C4-2B (cell line): Measurements from ENCODE around the gene GALNT9.

Experiments
- ZFX ChIP-seq: fragments of 450-650 bp; IDR thresholded peaks from 2 replicates; pipeline ENCODE4 v1.6.1; 2017
- TF ChIP-seq, protein P1 (sequence below): fragments of 450-650 bp; conservative IDR thresholded peaks from 2 replicates; pipeline ENCODE4 v1.5.1; 2017; ENCODE audit warnings: mild to moderate bottlenecking

DNA sequence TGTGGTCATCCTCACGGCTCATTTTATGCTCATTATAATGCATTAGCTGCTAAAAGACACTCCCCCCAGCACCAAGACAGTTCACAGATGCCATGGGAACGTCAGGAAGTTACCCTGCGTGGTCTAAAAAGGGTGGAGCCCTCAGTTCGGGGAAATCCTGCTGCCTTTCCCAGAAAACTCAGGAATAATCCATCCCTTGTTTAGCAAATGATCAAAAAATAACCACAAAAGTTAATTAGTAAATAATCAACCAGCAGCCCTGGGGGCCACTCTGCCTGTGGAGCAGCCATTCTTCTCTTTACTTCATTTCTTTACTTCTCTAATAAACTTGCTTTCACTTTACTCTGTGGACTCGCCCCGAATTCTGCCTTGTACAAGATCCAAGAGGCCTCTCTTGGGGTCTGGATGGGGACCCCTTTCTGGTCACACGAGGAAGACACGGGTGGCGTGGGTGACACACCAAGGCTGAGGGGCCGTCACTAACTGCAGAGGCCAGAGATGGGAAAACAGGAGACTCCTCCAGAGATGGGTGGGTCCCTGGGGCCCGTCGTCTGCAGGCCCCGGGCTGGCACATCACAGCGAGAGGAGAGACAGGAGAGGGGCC lies 119.7 kb downstream of the GALNT9 start:
- TF ChIP-seq, protein P1, sequence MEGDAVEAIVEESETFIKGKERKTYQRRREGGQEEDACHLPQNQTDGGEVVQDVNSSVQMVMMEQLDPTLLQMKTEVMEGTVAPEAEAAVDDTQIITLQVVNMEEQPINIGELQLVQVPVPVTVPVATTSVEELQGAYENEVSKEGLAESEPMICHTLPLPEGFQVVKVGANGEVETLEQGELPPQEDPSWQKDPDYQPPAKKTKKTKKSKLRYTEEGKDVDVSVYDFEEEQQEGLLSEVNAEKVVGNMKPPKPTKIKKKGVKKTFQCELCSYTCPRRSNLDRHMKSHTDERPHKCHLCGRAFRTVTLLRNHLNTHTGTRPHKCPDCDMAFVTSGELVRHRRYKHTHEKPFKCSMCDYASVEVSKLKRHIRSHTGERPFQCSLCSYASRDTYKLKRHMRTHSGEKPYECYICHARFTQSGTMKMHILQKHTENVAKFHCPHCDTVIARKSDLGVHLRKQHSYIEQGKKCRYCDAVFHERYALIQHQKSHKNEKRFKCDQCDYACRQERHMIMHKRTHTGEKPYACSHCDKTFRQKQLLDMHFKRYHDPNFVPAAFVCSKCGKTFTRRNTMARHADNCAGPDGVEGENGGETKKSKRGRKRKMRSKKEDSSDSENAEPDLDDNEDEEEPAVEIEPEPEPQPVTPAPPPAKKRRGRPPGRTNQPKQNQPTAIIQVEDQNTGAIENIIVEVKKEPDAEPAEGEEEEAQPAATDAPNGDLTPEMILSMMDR: no peak
- no peak for TF ChIP-seq ZFX
